WTC11 (cell line): ENCODE measurements around the gene KRAS. TPM values are rescaled to one million over a fixed set of nuclear protein-coding genes. Genes with fewer than 3 reads are reported as not detected.
A peak's percentile ranks its signal among the peaks of the same experiment; 100 is the strongest.

Experiments used
- ATAC-seq: fragments of 200-7000 bp; cut with Tn5 transposase; 2 replicates; pipeline ENCODE4 v1.10.0; 2021; ENCODE audit warnings: mild to moderate bottlenecking, moderate library complexity
- CTCF ChIA-PET: fragments of 300-600 bp; sonication (Branson Sonifier 250); formaldehyde crosslinking; loops from one replicate; lab custom pipeline; 2021; ENCODE audit warnings: antibody characterized with exemption; lab: Charles Lee
- POLR2A ChIA-PET: fragments of 350-600 bp; sonication (Branson Sonifier 250); formaldehyde crosslinking; loops from one replicate; lab custom pipeline; 2021; ENCODE audit warnings: antibody characterized with exemption; lab: Charles Lee
- DNase-seq: peaks from one replicate; pipeline ENCODE4 v3.0.0; 2021; ENCODE audit warnings: low spot score
- H3K27ac Mint-ChIP-seq: 2 replicates; pipeline ENCODE4 v1.8.0; 2021; ENCODE audit warnings: mixed read lengths
- H3K27me3 Mint-ChIP-seq: 2 replicates; pipeline ENCODE4 v1.8.0; 2021; ENCODE audit warnings: low read depth, mild to moderate bottlenecking, moderate library complexity, mixed read lengths
- H3K36me3 Mint-ChIP-seq: 2 replicates; pipeline ENCODE4 v1.8.0; 2021; ENCODE audit warnings: mixed read lengths
- H3K4me1 Mint-ChIP-seq: 2 replicates; pipeline ENCODE4 v1.8.0; 2022; ENCODE audit warnings: mixed read lengths
- H3K4me3 Mint-ChIP-seq: 2 replicates; pipeline ENCODE4 v1.8.0; 2021; ENCODE audit warnings: mild to moderate bottlenecking, moderate library complexity, mixed read lengths
- H3K9me3 Mint-ChIP-seq: 2 replicates; pipeline ENCODE4 v1.8.0; 2021; ENCODE audit warnings: mixed read lengths
- ATF1 ChIP-seq: sonication (generic); formaldehyde crosslinking; IDR thresholded peaks from 2 replicates; pipeline ENCODE4 v1.8.1; 2023; ENCODE audit warnings: mild to moderate bottlenecking, moderate library complexity, missing genetic modification reagents
- CREM ChIP-seq: sonication (generic); formaldehyde crosslinking; IDR thresholded peaks from 2 replicates; pipeline ENCODE4 v1.8.1; 2022; ENCODE audit warnings: mild to moderate bottlenecking, missing genetic modification reagents, moderate library complexity
- ELF4 ChIP-seq: sonication (generic); formaldehyde crosslinking; IDR thresholded peaks from 2 replicates; pipeline ENCODE4 v1.8.1; 2022; ENCODE audit warnings: low read depth, mild to moderate bottlenecking, moderate library complexity, missing genetic modification reagents
- GTF2I ChIP-seq: fragments of 250-450 bp; sonication (Bioruptor Pico); conservative IDR thresholded peaks from 2 replicates; pipeline ENCODE4 v1.4.0; 2021; ENCODE audit warnings: mild to moderate bottlenecking
- JAZF1 ChIP-seq: fragments of 250-450 bp; sonication (Bioruptor Pico); IDR thresholded peaks from 2 replicates; pipeline ENCODE4 v1.9.0; 2021; ENCODE audit warnings: moderate library complexity, mild to moderate bottlenecking, inconsistent platforms
- NFYB ChIP-seq: sonication (generic); formaldehyde crosslinking; conservative IDR thresholded peaks from 2 replicates; pipeline ENCODE4 v1.8.0; 2022; ENCODE audit warnings: low read depth, missing genetic modification reagents
- NR1H2 ChIP-seq: sonication (generic); formaldehyde crosslinking; IDR thresholded peaks from 2 replicates; pipeline ENCODE4 v1.9.0; 2021; ENCODE audit warnings: mild to moderate bottlenecking, moderate library complexity, missing genetic modification reagents
- OVOL2 ChIP-seq: fragments of 250-450 bp; sonication (Bioruptor Pico); IDR thresholded peaks from 2 replicates; pipeline ENCODE4 v1.9.0; 2021; ENCODE audit warnings: mild to moderate bottlenecking, borderline replicate concordance
- RELA ChIP-seq: sonication (generic); formaldehyde crosslinking; IDR thresholded peaks from 2 replicates; pipeline ENCODE4 v1.8.1; 2022; ENCODE audit warnings: missing genetic modification reagents, mild to moderate bottlenecking, borderline replicate concordance
- SMAD4 ChIP-seq: sonication (generic); formaldehyde crosslinking; IDR thresholded peaks from 2 replicates; pipeline ENCODE4 v1.8.0; 2022; ENCODE audit warnings: mild to moderate bottlenecking, missing genetic modification reagents
- SP1 ChIP-seq: sonication (generic); formaldehyde crosslinking; conservative IDR thresholded peaks from 2 replicates; pipeline ENCODE4 v1.8.1; 2022; ENCODE audit warnings: missing genetic modification reagents
- TCF7 ChIP-seq: sonication (generic); formaldehyde crosslinking; IDR thresholded peaks from 2 replicates; pipeline ENCODE4 v1.8.0; 2022; ENCODE audit warnings: mild to moderate bottlenecking, low read depth, missing genetic modification reagents, moderate library complexity
- TEAD1 ChIP-seq: sonication (generic); formaldehyde crosslinking; IDR thresholded peaks from 2 replicates; pipeline ENCODE4 v1.8.0; 2022; ENCODE audit warnings: mild to moderate bottlenecking, missing genetic modification reagents
- ZNF219 ChIP-seq: sonication (generic); formaldehyde crosslinking; IDR thresholded peaks from 2 replicates; pipeline ENCODE4 v1.8.0; 2023; ENCODE audit warnings: missing genetic modification reagents, mild to moderate bottlenecking, borderline replicate concordance
- ZNF263 ChIP-seq: sonication (generic); formaldehyde crosslinking; IDR thresholded peaks from 2 replicates; pipeline ENCODE4 v1.8.1; 2022; ENCODE audit warnings: low read depth, mild to moderate bottlenecking, moderate library complexity, missing genetic modification reagents
- ZNF317 ChIP-seq: sonication (generic); formaldehyde crosslinking; IDR thresholded peaks from 2 replicates; pipeline ENCODE4 v1.8.1; 2023; ENCODE audit warnings: low read depth, mild to moderate bottlenecking, moderate library complexity, missing genetic modification reagents, borderline replicate concordance
- total RNA-seq: library from RNA; stranded (reverse); gene quantifications from 3 replicates; pipeline ENCODE4 v1.2.3, GENCODE V29; 2021
- TF ChIP-seq, protein P1 (sequence below): sonication (generic); formaldehyde crosslinking; IDR thresholded peaks from 2 replicates; pipeline ENCODE4 v1.8.0; 2022; ENCODE audit warnings: mild to moderate bottlenecking, missing genetic modification reagents
- TF ChIP-seq, protein P2 (sequence below): sonication (generic); formaldehyde crosslinking; IDR thresholded peaks from 2 replicates; pipeline ENCODE4 v1.8.0; 2022; ENCODE audit warnings: mild to moderate bottlenecking, missing genetic modification reagents
- TF ChIP-seq, protein P3 (sequence below): sonication (generic); formaldehyde crosslinking; IDR thresholded peaks from 2 replicates; pipeline ENCODE4 v1.8.1; 2022; ENCODE audit warnings: missing genetic modification reagents, borderline replicate concordance
- TF ChIP-seq, protein P4 (sequence below): sonication (generic); formaldehyde crosslinking; IDR thresholded peaks from 2 replicates; pipeline ENCODE4 v1.8.0; 2022; ENCODE audit warnings: mild to moderate bottlenecking, missing genetic modification reagents
- TF ChIP-seq, protein P5 (sequence below): fragments of 250-450 bp; sonication (Bioruptor Pico); conservative IDR thresholded peaks from 2 replicates; pipeline ENCODE4 v1.9.0; 2021; ENCODE audit warnings: mild to moderate bottlenecking

The KRAS gene
- total RNA-seq, 1 experiment from 2014 or later: 66.2 TPM

DNA sequence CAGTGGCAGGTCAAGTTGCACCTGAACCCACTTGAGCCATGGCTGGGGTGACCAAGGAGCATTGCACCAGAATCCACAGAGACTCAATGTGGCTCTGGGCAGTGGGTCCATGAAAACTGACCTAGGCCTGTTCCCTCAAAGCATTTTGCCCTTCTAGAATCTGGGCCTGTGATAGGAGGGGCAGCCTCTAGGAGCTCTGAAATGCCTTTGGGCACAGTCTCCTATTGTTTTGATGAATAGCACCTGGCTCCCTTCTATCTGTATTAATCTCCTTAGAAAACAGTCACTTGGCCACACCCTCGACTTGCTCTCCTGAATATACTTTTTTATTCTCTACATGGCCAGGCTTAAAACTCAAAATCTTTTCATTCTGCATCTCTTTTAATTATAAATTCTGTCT is 14.1 kb upstream of the KRAS start:
- peaks cover 2% of the 10 kb centered on the region; the same call in 1 of the 2 replicates for H3K36me3 Mint-ChIP-seq
- no peak overlapping the region for H3K27ac Mint-ChIP-seq
- peaks cover 21% of the 10 kb centered on the region for H3K4me1 Mint-ChIP-seq
- ChIA-PET CTCF (interaction anchor here (0.6 to 1.7 kb wide), 3 partner anchors 123 to 318 kb away, joined by 3 to 5 read pairs (median 4); no protein-coding TSS in a partner anchor), POLR2A (no interaction called here)
- peaks cover 10% of the 10 kb centered on the region for H3K9me3 Mint-ChIP-seq
- H3K27me3 Mint-ChIP-seq: no peaks in the 10 kb centered on the region
- DNase-seq (no peak), ATAC-seq (peak; percentile 87)
- H3K4me3 Mint-ChIP-seq: no peak overlapping the region
- TF ChIP-seq ATF1 (no peak), TEAD1 (CRISPR knock-in tag) (no peak), NR1H2 (CRISPR knock-in tag) (no peak)
- TF ChIP-seq, protein P1, sequence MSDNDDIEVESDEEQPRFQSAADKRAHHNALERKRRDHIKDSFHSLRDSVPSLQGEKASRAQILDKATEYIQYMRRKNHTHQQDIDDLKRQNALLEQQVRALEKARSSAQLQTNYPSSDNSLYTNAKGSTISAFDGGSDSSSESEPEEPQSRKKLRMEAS (CRISPR knock-in tag): no peak

DNA sequence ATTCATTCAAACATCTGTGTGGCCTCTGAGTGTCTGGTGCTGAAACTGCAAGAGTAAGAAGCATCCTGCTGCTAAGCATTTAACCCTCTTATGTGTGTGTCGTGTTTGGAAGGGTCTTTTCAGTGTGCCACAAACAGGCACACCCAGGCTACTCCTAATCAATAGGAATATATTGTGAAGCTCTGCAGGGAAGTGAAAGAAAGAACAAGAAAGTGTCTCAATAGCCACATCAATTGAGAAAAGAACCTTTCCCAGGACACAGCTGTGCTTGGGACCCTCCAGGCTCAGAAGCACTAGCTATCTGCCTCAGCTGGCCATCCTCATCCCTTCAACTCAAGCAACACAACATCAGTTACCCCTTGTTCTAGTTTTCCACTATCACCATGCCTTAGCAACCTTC is 13.4 kb upstream of the KRAS start:
- Mint-ChIP-seq H3K36me3 (peaks cover 2% of the 10 kb centered on the region; the same call in 1 of the 2 replicates), H3K27me3 (no peaks in the 10 kb centered on the region), H3K27ac (peak overlapping the region; percentile 15), H3K9me3 (peaks cover 10% of the 10 kb centered on the region), H3K4me3 (no peak overlapping the region), H3K4me1 (peaks cover 21% of the 10 kb centered on the region)
- CTCF ChIA-PET: interaction anchor here (1.1 to 1.7 kb wide), 2 partner anchors 124 to 126 kb away, joined by 4 to 5 read pairs; no protein-coding TSS in a partner anchor
- POLR2A ChIA-PET: no interaction called here
- no peak for DNase-seq
- ATAC-seq: peak; percentile 69
- TF ChIP-seq ELF4: no peak
- TF ChIP-seq ZNF317 (CRISPR knock-in tag): no peak
- TF ChIP-seq, protein P2, sequence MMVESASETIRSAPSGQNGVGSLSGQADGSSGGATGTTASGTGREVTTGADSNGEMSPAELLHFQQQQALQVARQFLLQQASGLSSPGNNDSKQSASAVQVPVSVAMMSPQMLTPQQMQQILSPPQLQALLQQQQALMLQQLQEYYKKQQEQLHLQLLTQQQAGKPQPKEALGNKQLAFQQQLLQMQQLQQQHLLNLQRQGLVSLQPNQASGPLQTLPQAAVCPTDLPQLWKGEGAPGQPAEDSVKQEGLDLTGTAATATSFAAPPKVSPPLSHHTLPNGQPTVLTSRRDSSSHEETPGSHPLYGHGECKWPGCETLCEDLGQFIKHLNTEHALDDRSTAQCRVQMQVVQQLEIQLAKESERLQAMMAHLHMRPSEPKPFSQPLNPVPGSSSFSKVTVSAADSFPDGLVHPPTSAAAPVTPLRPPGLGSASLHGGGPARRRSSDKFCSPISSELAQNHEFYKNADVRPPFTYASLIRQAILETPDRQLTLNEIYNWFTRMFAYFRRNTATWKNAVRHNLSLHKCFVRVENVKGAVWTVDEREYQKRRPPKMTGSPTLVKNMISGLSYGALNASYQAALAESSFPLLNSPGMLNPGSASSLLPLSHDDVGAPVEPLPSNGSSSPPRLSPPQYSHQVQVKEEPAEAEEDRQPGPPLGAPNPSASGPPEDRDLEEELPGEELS (CRISPR knock-in tag): no peak
- no peak for TF ChIP-seq OVOL2 (CRISPR knock-in tag)
- no peak for TF ChIP-seq ZNF263
- no peak for TF ChIP-seq JAZF1 (CRISPR knock-in tag)
- TF ChIP-seq ZNF219: no peak
- no peak for TF ChIP-seq GTF2I (CRISPR knock-in tag)
- TF ChIP-seq, protein P3, sequence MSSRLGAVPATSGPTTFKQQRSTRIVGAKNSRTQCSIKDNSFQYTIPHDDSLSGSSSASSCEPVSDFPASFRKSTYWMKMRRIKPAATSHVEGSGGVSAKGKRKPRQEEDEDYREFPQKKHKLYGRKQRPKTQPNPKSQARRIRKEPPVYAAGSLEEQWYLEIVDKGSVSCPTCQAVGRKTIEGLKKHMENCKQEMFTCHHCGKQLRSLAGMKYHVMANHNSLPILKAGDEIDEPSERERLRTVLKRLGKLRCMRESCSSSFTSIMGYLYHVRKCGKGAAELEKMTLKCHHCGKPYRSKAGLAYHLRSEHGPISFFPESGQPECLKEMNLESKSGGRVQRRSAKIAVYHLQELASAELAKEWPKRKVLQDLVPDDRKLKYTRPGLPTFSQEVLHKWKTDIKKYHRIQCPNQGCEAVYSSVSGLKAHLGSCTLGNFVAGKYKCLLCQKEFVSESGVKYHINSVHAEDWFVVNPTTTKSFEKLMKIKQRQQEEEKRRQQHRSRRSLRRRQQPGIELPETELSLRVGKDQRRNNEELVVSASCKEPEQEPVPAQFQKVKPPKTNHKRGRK: no peak
- TF ChIP-seq SMAD4: no peak
- TF ChIP-seq, protein P4, sequence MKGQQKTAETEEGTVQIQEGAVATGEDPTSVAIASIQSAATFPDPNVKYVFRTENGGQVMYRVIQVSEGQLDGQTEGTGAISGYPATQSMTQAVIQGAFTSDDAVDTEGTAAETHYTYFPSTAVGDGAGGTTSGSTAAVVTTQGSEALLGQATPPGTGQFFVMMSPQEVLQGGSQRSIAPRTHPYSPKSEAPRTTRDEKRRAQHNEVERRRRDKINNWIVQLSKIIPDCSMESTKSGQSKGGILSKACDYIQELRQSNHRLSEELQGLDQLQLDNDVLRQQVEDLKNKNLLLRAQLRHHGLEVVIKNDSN (CRISPR knock-in tag): no peak
- TF ChIP-seq NFYB (CRISPR knock-in tag): no peak
- no peak for TF ChIP-seq SP1 (CRISPR knock-in tag)
- TF ChIP-seq, protein P5, sequence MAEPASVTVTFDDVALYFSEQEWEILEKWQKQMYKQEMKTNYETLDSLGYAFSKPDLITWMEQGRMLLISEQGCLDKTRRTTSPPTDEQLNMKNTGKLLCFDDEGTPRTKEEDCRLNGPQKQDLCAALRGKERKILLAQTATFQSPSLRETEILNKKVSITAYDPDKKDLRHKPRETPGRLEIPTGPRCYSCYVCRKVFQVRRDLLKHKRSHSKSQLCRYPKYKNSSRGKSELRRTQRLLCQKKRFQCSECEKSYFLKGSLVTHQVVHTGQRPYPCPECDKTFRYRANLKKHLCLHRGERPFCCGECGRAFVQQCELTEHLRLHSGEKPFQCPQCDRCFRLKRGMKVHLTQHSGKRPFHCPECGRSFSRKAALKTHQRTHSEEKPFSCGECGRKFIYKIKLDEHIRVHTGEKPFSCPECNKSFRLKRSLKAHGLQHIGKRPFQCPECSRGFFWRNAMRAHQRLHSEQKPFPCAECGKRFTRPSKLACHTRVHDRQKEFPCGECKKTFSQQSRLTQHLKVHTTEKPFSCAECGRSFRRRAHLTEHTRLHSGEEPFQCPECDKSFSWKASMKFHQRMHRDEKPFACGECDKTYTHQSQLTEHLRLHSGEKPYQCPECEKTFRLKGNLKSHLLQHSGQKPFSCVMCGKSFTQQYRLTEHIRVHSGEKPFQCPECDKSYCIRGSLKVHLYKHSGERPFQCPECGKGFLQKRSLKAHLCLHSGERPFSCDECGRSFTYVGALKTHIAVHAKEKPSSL (CRISPR knock-in tag): no peak
- TF ChIP-seq TCF7 (CRISPR knock-in tag): no peak
- TF ChIP-seq CREM: no peak
- no peak for TF ChIP-seq RELA (CRISPR knock-in tag)
